GM18505 (cell line): ENCODE measurements around the gene WNK1.
"Not testable (repeated sequence)": the region's sequence is repeated elsewhere in the genome, so short reads cannot be mapped to it uniquely, and the experiment has no call there.

Source experiments
- ATAC-seq: cut with Tn5 transposase; IDR thresholded peaks from one replicate; pipeline ENCODE4 v1.9.1; 2021; ENCODE audit not compliant: unreplicated experiment
- POLR2A ChIP-seq: IDR thresholded peaks from 4 replicates; pipeline ENCODE4 v1.6.1; 2011; ENCODE audit warnings: borderline replicate concordance; ENCODE audit not compliant: insufficient read depth, insufficient read length; ENCODE audit errors: extremely low read depth

The WNK1 gene

DNA sequence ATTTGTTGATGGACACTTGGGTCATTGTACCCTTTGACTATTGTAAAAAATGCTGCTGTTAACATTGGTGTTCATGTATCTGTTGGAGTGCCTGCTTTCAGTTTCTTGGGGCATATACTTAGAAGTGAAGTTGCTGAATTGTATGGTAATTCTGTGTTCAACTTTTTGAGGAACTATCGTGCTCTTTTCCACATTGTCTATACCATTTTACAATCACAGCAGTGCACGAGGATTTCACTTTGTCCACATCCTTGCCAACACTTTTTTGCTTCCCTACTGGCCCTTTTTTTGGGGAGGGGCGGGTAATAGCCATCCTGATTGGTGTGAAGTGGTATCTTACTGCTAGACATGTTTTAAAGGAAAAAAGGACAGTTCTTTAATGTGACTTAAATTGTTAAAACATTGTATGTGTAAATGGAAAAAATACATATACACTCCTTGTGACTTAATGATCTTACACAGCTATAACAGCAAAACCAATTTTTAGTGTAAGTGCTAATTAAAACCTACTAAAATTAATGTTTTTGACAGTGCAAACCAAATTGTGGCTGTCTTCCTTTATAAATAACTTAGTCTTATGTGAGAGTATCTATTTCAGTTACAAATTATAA is 52.7 kb downstream of the WNK1 start:
- no peak for ATAC-seq
- no peak for TF ChIP-seq POLR2A

DNA sequence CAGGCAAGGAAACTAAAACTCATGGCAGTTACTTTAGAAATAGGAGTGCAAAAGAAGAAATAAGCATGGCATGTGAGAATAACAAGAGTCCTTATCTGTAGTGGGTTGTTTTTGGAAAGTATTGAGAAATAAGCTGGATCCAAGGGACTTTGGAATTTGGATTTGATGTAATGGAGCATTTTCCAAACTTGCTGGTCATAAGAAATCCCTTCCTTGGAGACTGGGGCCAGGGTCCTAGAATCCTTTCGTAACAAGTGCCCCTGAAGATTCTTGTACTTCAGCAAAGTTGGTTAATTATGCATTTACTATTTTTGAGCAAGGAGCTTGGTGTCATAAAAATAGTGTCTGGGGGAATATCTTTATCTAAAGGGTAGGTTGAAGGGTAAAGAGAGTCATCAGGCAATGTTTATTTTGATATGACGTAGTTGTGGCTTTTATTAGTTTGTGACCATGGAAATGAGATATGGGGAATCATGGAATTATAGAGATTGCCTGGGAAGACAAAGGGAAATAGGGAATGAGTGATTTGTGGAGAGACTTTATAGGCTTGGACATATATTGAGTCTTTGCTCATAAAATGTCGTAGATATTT is 53.9 kb downstream of the WNK1 start:
- TF ChIP-seq POLR2A: no peak
- no peak for ATAC-seq

DNA sequence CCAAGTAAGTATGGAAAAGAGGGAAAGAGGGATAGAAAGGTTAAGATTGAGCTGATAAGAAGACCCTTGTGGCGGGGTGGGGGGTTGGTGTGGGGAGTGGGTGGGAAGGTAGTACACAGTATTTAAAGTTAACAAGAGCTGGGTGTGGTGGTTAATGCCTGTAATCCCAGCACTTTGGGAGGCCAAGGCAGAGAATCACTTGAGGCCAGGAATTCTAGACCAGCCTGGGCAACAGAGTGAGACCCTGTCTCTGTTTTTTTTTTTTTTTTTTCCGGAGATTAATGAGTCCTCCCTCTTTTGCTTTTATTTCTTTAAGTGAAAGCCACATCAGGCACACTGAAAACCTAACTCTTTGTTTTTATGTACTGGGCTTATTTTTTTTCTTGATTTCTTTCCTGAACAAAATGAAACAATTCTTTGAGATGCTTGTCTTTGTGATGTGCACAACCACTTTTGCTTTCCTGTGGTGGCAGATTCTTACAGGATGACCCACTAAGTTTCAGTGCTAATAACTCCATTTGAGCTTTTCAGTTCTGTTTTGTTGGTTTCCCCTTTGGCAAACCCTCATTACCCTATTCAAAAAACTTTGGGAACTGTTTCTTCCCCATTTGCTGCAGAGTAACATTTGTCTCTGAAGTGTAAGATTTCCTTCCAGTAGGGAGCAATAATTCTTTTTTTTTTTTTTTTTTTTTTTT is 54.8 kb downstream of the WNK1 start:
- no peak for ATAC-seq
- TF ChIP-seq POLR2A: no peak

DNA sequence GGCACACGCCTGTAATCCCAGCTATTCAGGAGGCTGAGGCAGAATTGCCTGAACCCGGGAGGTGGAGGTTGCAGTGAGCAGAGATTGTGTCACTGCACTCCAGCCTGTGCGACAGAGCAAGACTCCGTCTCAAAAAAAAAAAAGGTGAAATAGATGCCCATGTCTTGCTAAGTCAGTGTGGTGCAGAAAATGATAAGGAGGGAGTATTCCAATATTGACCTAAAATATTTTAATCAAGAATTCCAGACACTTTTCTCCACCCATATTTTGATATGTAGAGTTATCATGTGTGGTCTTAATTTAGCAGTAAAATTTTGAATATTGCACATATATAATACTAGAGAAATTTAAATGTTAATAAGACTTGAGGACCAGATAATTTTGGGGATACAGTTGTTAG is 57.7 kb downstream of the WNK1 start:
- no peak for ATAC-seq
- no peak for TF ChIP-seq POLR2A

DNA sequence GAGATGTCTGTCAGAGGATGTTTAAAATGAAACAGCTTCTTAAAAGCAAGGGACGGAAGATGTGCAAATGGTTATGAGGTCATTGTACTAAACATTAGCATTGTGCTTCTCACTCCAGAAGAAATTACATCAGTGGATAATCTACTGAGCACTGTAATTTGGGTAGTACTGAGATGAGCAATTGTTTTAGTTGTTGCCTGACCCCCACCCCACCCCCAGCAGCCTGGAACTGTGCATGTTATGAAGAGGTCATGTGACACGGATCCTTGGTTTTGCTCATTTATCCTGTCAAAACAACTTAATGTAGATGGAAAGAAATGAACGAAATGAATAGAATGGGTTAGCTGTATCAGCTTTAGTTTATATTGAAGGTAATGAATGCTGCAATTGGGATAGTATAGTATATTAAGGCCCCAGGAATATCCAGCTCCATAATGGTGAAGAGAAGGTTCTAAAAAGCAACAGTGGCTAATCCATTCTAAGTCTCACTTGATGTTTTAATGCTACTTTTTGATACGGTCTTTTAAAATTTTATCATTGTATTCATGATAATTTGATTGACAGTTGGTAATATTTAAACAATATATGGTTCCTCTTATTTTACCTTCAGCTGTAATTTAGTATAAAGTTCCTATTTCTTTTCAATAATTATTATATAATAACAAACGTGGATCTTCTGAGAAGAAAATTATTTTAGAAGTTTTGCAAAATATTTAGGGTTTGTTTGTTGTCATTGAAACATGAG is 58.5 kb downstream of the WNK1 start:
- no peak for TF ChIP-seq POLR2A
- ATAC-seq: no peak

DNA sequence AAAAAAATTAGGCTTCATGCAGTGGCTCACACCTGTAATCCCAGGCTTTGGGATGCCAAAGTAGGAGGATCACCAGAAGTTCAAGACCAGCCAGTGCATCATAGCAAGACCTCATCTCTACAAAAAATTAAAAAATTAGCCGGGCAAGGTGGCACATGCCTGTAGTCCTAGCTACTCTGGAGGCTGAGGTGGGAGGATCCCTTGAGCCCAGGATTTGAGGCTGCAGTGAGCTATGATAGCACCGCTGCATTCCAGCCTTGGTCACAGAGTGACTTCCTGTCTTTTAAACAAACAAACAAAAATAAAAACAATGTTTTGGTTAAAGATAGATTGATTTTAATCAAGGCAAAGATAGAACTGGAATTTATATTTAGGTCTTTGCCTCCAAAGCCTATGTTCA is 60.6 kb downstream of the WNK1 start:
- no peak for ATAC-seq
- no peak for TF ChIP-seq POLR2A

DNA sequence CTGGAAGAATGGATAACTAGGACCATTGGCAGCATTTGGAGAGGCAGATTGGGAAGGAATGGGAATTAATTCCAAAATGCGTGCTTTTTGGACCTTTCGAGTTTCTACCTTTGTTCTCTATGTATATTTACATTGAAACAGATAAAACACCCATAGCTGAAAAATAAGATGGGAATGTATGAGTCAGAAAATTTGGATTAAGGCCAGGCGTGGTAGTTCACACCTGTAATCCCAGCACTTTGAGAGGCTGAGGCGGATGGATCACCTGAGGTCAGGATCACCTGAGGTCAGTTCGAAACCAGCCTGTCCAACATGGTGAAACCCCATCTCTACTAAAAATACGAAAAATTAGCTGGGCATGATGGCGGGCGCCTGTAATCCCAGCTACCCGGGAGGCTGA is 65.1 kb downstream of the WNK1 start:
- not testable (repeated sequence) for ATAC-seq

DNA sequence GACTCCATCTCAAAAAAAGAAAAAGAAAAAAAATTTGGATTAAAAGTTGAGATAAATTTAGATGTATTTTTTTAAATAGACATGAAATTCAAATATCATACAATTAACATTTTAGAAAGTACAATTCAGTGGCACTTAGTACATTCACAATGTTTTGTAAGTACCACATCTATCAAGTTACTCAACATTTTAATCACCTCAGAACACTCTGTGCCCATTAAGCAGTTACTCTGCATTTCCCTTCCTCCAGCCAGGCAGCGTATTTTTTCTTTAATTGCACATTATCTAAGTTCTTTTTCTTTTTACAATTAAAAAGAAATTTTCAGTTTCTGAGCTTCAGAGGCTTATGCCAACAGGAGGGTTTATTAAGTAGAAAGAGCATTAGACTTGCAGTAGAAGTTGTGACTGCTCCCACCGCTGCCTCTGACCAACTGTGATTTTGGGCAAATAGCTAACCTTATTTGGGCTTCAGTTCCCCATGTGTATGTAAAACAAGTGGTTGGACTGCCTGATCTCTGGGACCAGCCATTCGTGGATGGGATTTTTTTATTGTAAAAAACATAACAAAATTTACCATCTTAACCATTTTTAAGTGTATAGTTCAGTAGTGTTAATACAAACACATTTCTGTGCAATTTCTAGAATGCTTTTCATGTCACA is 65.7 kb downstream of the WNK1 start:
- ATAC-seq: no peak

DNA sequence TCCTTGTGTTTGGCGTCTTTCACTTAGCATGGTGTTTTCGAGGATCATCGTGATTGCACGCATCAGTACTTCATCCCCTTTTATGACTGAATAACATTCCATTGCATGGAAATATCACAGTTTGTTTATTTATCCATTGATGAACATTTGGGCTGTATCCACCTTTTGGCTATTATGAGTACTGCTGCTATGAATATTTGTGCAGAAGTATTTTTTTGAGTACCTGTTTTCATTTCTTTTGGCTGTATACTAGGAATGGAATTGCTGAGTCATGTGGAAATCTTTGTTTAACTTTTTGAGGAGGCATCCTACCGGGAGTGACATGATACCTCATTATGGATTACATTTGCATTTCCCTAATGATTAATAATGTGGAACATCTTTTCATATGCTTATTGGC is 66.4 kb downstream of the WNK1 start:
- no peak for ATAC-seq
- TF ChIP-seq POLR2A: no peak

More for the DNA sequence above, 65.7 kb downstream of the WNK1 start:
- TF ChIP-seq POLR2A: no peak

DNA sequence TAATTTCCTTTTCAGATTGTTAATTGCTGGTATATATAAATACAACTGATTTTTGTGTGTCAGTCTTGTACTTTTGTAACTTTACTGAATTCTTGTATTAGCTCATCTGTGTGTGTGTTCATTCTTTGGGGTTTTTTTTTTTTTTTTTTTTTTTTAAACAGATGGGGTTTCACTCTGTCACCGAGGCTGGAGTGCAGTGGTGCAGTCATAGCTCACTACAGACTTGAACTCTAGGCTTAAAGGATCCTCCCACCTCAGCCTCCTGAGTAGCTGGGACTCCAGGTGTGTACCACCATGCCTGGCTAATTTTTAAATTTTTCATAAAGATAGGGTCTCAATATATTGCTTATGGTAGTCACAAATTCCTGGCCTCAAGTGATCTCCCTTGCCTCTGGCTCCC is 68.0 kb downstream of the WNK1 start:
- ATAC-seq: no peak
- no peak for TF ChIP-seq POLR2A

DNA sequence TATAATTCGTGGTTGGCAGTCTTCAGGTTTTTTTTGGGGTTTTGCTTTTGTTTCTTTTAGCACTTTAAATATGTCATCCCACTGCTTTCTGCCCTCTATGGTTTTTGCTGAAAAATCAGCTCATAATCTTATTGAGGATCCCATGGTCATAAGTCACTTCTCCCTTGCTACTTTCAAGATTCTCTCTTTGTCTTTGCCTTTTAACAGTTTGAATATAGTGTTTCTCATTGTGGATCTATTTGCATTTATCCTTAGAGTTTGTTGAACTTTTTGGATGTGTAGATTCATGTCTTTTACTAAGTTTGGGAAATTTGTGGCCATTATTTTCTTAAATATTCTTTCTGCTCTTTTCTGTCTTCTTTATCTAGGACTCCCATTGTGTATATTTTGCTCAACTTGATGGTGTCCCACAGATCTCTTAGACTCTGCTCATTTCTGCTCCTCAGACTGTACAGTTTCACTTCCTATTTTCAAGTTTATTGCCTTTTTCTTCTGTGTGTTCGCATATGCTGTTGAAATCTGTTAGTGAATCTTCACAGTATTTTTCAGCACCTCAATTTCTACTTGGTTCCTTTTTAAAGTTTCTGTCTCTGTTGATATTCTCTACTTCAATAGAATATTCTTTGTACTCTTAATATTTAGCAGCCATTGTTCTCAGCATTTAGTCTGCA is 70.8 kb downstream of the WNK1 start:
- no peak for TF ChIP-seq POLR2A
- peak; percentile 91 for ATAC-seq

DNA sequence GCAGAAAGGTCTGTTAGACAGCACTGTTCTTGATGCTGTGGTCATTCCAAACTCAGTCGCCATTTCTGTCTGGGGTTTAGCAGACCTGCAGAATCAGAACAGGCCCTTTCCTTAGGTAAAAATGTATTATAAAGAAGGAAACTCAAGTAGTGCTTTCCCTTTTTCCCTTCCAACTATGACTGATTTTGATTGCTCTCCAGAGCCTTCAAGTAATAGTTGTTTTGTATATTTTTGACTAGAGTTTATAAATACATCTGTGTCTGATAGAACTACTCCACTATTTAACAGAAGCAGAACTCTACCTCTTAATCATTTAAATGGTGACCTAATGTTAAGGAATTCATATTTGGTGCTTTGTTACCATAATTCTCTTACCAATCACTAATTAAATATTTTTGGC is 74.0 kb downstream of the WNK1 start:
- no peak for ATAC-seq
- no peak for TF ChIP-seq POLR2A
